ENCODE data around the gene MAGI2.

DNA sequence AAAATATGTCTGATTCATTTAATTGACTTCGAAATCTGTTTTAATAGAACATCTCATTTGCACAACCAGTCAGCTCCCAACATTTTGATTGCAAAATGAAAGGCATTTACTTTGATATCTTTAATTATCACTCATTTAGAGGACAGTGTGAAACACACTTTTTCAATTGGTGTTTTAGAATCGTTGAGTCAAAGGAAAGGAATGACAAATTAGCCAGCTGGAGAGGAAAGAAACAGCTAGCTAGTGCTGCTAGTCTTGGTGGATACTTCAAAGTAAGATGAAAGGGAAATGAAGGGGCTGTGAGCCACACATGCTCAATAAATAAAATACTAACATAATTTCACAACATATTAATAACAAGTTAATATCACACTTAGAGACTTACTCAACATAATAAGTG lies 1084.7 kb downstream of the MAGI2 start:
- TF ChIP-seq, protein P1, sequence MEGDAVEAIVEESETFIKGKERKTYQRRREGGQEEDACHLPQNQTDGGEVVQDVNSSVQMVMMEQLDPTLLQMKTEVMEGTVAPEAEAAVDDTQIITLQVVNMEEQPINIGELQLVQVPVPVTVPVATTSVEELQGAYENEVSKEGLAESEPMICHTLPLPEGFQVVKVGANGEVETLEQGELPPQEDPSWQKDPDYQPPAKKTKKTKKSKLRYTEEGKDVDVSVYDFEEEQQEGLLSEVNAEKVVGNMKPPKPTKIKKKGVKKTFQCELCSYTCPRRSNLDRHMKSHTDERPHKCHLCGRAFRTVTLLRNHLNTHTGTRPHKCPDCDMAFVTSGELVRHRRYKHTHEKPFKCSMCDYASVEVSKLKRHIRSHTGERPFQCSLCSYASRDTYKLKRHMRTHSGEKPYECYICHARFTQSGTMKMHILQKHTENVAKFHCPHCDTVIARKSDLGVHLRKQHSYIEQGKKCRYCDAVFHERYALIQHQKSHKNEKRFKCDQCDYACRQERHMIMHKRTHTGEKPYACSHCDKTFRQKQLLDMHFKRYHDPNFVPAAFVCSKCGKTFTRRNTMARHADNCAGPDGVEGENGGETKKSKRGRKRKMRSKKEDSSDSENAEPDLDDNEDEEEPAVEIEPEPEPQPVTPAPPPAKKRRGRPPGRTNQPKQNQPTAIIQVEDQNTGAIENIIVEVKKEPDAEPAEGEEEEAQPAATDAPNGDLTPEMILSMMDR (IDR thresholded peaks at IDR 0.05; ENCODE audit: low read depth, low read length, poor library complexity, severe bottlenecking) = no peak
- TF ChIP-seq EZH2phosphoT487 (IDR thresholded peaks at IDR 0.05; ENCODE audit: borderline replicate concordance, low read length) = no peak
